RWPE2 (cell line): ENCODE results near the gene RNF183.
A peak's percentile ranks its signal among the peaks of the same experiment; 100 is the strongest.

ENCODE experiments used
- ATAC-seq: fragments of 200-7000 bp; cut with Tn5 transposase; 3 replicates; pipeline ENCODE4 v1.9.1; 2021; ENCODE audit warnings: low read depth
- DNase-seq: peaks from one replicate; pipeline ENCODE4 v3.0.0-alpha.2; 2020; ENCODE audit warnings: low spot score
- H3K27ac ChIP-seq: fragments of 450-650 bp; 2 replicates; pipeline ENCODE4 v1.5.1; 2017; ENCODE audit warnings: mild to moderate bottlenecking; ENCODE audit not compliant: poor library complexity, severe bottlenecking
- H3K27me3 ChIP-seq: fragments of 250-450 bp; sonication (Bioruptor Pico); 2 replicates; pipeline ENCODE4 v1.5.1; 2021; ENCODE audit warnings: mild to moderate bottlenecking, moderate library complexity; ENCODE audit not compliant: insufficient read depth, poor library complexity, severe bottlenecking
- H3K36me3 ChIP-seq: fragments of 250-450 bp; sonication (Bioruptor Pico); 2 replicates; pipeline ENCODE4 v1.5.1; 2020; ENCODE audit warnings: low read depth, mild to moderate bottlenecking, moderate library complexity
- H3K4me1 ChIP-seq: fragments of 250-450 bp; sonication (Bioruptor Pico); 2 replicates; pipeline ENCODE4 v1.5.1; 2021; ENCODE audit warnings: mild to moderate bottlenecking, moderate library complexity; ENCODE audit not compliant: insufficient read depth, poor library complexity, severe bottlenecking
- H3K4me3 ChIP-seq: fragments of 250-450 bp; sonication (Bioruptor Pico); 2 replicates; pipeline ENCODE4 v1.5.1; 2021; ENCODE audit warnings: mild to moderate bottlenecking, moderate library complexity; ENCODE audit not compliant: severe bottlenecking
- H3K9me3 ChIP-seq: fragments of 250-450 bp; sonication (Bioruptor Pico); 2 replicates; pipeline ENCODE4 v1.5.1; 2021; ENCODE audit warnings: mild to moderate bottlenecking, moderate library complexity; ENCODE audit not compliant: severe bottlenecking
- CTCF ChIP-seq: fragments of 450-650 bp; IDR thresholded peaks from one replicate; pipeline ENCODE4 v1.5.1; 2017; ENCODE audit warnings: mild to moderate bottlenecking, moderate library complexity; ENCODE audit not compliant: poor library complexity, severe bottlenecking

RNF183 gene

DNA sequence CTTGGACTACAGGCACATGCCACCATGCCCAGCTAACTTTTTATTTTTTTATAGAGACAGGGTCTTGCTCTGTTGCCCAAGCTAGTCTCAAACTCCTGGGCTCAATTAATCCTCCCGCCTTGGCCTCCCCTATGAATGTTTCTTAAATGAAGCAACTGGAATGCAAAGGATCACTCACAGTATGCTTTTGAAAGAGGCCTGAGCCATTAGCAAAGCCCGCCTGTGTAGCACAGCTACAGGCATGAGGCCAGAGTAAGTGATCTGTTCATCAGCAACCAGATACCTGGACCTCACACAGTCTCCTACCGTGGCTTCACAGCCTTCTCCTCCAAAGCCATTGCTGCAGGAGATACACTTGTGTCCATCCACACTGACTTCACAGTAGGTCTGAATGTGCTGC lies 16.9 kb upstream of the RNF183 start:
- Histone ChIP-seq H3K4me3 (no peak overlapping the region), H3K27me3 (no peaks in the 10 kb centered on the region), H3K9me3 (no peaks in the 10 kb centered on the region), H3K27ac (no peak overlapping the region), H3K4me1 (no peaks in the 10 kb centered on the region), H3K36me3 (no peaks in the 10 kb centered on the region)
- no peak for TF ChIP-seq CTCF
- no peak for DNase-seq
- ATAC-seq: no peak

- Histone ChIP-seq H3K36me3 (no peaks in the 10 kb centered on the region), H3K27me3 (no peaks in the 10 kb centered on the region), H3K9me3 (no peaks in the 10 kb centered on the region), H3K4me1 (no peaks in the 10 kb centered on the region), H3K27ac (no peak overlapping the region), H3K4me3 (no peak overlapping the region)
- no peak for ATAC-seq
- DNase-seq: no peak
- no peak for TF ChIP-seq CTCF
Observed at GRCh38 chr9:113319054-113319453, 15.9 kb upstream of the RNF183 start.

- TF ChIP-seq CTCF: peak; percentile 5
- no peak for DNase-seq
Observed at GRCh38 chr9:113317777-113318176, 14.6 kb upstream of the RNF183 start.

GRCh38 chr9:113316030-113316429 lies 12.9 kb upstream of the RNF183 start:
- no peaks in the 10 kb centered on the region for H3K9me3 ChIP-seq
- H3K36me3 ChIP-seq: no peaks in the 10 kb centered on the region
- no peak overlapping the region for H3K4me3 ChIP-seq
- no peak for TF ChIP-seq CTCF
- H3K27ac ChIP-seq: no peak overlapping the region
- DNase-seq (no peak), ATAC-seq (no peak)
- no peaks in the 10 kb centered on the region for H3K4me1 ChIP-seq
- no peaks in the 10 kb centered on the region for H3K27me3 ChIP-seq

More at GRCh38 chr9:113317777-113318176, 14.6 kb upstream of the RNF183 start:
- no peak for ATAC-seq
- Histone ChIP-seq H3K36me3 (no peaks in the 10 kb centered on the region), H3K9me3 (no peaks in the 10 kb centered on the region), H3K27ac (no peak overlapping the region), H3K4me3 (no peak overlapping the region), H3K4me1 (no peaks in the 10 kb centered on the region), H3K27me3 (no peaks in the 10 kb centered on the region)

- ATAC-seq (no peak), DNase-seq (no peak)
Observed at GRCh38 chr9:113315231-113315630, 12.1 kb upstream of the RNF183 start.

More at GRCh38 chr9:113315231-113315630, 12.1 kb upstream of the RNF183 start:
- no peaks in the 10 kb centered on the region for H3K36me3 ChIP-seq
- TF ChIP-seq CTCF: no peak
- no peak overlapping the region for H3K27ac ChIP-seq
- H3K9me3 ChIP-seq: no peaks in the 10 kb centered on the region
- H3K4me1 ChIP-seq: no peaks in the 10 kb centered on the region
- H3K4me3 ChIP-seq: no peak overlapping the region
- no peaks in the 10 kb centered on the region for H3K27me3 ChIP-seq
